ENCODE measurements around the gene IGBP1.
A peak's percentile ranks its signal among the peaks of the same experiment; 100 is the strongest.

The IGBP1 gene

GRCh38 chrX:70124678-70125077 is 8.6 kb upstream of the IGBP1 start:
- H3K27me3 ChIP-seq (ENCODE audit: control insufficient read depth in 1 of 2, insufficient read depth in 2 of 2, low read length in 2 of 2) = peaks cover 0 to 12% of the 10 kb centered on the region in 2 donors
- H3K36me3 ChIP-seq (ENCODE audit: insufficient read depth, low read length) = no peaks in the 10 kb centered on the region
- no peak overlapping the region for H3K4me3 ChIP-seq (ENCODE audit: low read depth in 1 of 2, low read length in 2 of 2)
- no peak overlapping the region for H3K9ac ChIP-seq (ENCODE audit: low read length)
- H3K9me3 ChIP-seq (ENCODE audit: low read length) = no peaks in the 10 kb centered on the region
- H3K27ac ChIP-seq (ENCODE audit: low read depth, low read length) = no peak overlapping the region
- H3K4me1 ChIP-seq (ENCODE audit: insufficient read depth, low read length) = no peaks in the 10 kb centered on the region

DNA sequence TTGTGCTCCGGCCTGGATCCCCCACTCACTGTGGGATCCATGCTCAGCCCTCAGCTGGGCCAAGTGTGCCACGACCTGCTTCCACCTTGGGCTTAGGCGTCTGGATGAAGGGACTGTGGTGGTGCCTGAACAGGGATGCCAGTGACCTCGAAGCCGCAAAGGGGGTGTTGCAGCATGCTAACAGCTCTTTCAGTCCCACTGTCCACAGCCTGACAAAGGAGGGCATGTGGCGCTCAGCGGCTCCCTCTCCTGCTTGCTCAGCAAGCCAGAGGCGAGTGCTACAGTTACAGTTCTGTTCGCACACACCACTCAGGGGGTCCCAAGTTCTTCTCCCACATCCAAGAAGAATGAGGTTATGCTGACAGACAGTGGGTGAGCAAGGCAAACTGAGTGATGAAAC is 5.2 kb upstream of the IGBP1 start:
- peaks cover 0 to 12% of the 10 kb centered on the region in 2 donors for H3K27me3 ChIP-seq (ENCODE audit: control insufficient read depth in 1 of 2, insufficient read depth in 2 of 2, low read length in 2 of 2)
- H3K27ac ChIP-seq (ENCODE audit: low read depth, low read length) = no peak overlapping the region
- no peak overlapping the region for H3K4me3 ChIP-seq (ENCODE audit: low read depth in 1 of 2, low read length in 2 of 2)
- no peaks in the 10 kb centered on the region for H3K4me1 ChIP-seq (ENCODE audit: insufficient read depth, low read length)
- H3K9ac ChIP-seq (ENCODE audit: low read length) = no peak overlapping the region
- no peaks in the 10 kb centered on the region for H3K36me3 ChIP-seq (ENCODE audit: insufficient read depth, low read length)
- H3K9me3 ChIP-seq (ENCODE audit: low read length) = no peaks in the 10 kb centered on the region

- no peak overlapping the region for H3K27ac ChIP-seq (ENCODE audit: low read depth, low read length)
- no peaks in the 10 kb centered on the region for H3K9me3 ChIP-seq (ENCODE audit: low read length)
- H3K27me3 ChIP-seq (ENCODE audit: control insufficient read depth in 1 of 2, insufficient read depth in 2 of 2, low read length in 2 of 2) = peaks cover 0 to 12% of the 10 kb centered on the region in 2 donors
- no peak overlapping the region for H3K4me3 ChIP-seq (ENCODE audit: low read depth in 1 of 2, low read length in 2 of 2)
- H3K36me3 ChIP-seq (ENCODE audit: insufficient read depth, low read length) = no peaks in the 10 kb centered on the region
- H3K9ac ChIP-seq (ENCODE audit: low read length) = no peak overlapping the region
- peaks cover under 1% of the 10 kb centered on the region for H3K4me1 ChIP-seq (ENCODE audit: insufficient read depth, low read length)
Observed at GRCh38 chrX:70129816-70130215, 3.4 kb upstream of the IGBP1 start.

GRCh38 chrX:70132224-70132623 is 1.0 kb upstream of the IGBP1 start:
- Histone ChIP-seq H3K4me3 (ENCODE audit: low read depth in 1 of 2, low read length in 2 of 2) (no peak overlapping the region), H3K4me1 (ENCODE audit: insufficient read depth, low read length) (peaks cover 6% of the 10 kb centered on the region), H3K27ac (ENCODE audit: low read depth, low read length) (no peak overlapping the region), H3K36me3 (ENCODE audit: insufficient read depth, low read length) (no peaks in the 10 kb centered on the region), H3K9me3 (ENCODE audit: low read length) (no peaks in the 10 kb centered on the region), H3K27me3 (ENCODE audit: control insufficient read depth in 1 of 2, insufficient read depth in 2 of 2, low read length in 2 of 2) (peaks cover 0 to 6% of the 10 kb centered on the region in 2 donors), H3K9ac (ENCODE audit: low read length) (no peak overlapping the region)

- Histone ChIP-seq H3K27ac (ENCODE audit: low read depth, low read length) (peak overlapping the region; percentile 76), H3K36me3 (ENCODE audit: insufficient read depth, low read length) (no peaks in the 10 kb centered on the region), H3K9ac (ENCODE audit: low read length) (no peak overlapping the region), H3K4me1 (ENCODE audit: insufficient read depth, low read length) (peaks cover 6% of the 10 kb centered on the region), H3K4me3 (ENCODE audit: low read depth in 1 of 2, low read length in 2 of 2) (peak overlapping the region; percentile 62 to 79), H3K27me3 (ENCODE audit: control insufficient read depth in 1 of 2, insufficient read depth in 2 of 2, low read length in 2 of 2) (peaks cover 0 to 5% of the 10 kb centered on the region in 2 donors), H3K9me3 (ENCODE audit: low read length) (no peaks in the 10 kb centered on the region)
Observed at GRCh38 chrX:70132877-70133302, 357 bp upstream of the IGBP1 start.

DNA sequence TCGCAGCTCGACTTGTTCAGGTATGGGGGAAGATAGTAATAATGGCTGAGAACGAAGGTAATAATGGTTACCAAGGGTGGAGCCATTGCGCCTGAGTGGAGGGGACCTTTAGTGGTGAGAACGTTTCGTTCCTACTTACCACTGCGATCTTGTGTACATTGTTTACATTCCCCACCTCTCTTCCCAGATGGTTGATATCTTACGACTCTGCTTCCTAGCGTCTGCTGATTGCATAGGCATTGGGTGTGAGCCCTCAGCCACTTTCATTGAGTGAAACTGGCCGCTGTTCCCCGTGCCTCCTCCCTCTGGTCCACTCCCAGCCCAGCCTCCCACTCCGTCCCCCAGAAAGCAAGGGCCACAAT is 850 bp downstream of the IGBP1 start:
- Histone ChIP-seq H3K4me1 (ENCODE audit: insufficient read depth, low read length) (peaks cover 6% of the 10 kb centered on the region), H3K4me3 (ENCODE audit: low read depth in 1 of 2, low read length in 2 of 2) (peak overlapping the region; percentile 62 to 79), H3K36me3 (ENCODE audit: insufficient read depth, low read length) (no peaks in the 10 kb centered on the region), H3K9ac (ENCODE audit: low read length) (peak overlapping the region; percentile 46), H3K27ac (ENCODE audit: low read depth, low read length) (peak overlapping the region; percentile 35), H3K9me3 (ENCODE audit: low read length) (no peaks in the 10 kb centered on the region), H3K27me3 (ENCODE audit: control insufficient read depth in 1 of 2, insufficient read depth in 2 of 2, low read length in 2 of 2) (no peaks in the 10 kb centered on the region)

DNA sequence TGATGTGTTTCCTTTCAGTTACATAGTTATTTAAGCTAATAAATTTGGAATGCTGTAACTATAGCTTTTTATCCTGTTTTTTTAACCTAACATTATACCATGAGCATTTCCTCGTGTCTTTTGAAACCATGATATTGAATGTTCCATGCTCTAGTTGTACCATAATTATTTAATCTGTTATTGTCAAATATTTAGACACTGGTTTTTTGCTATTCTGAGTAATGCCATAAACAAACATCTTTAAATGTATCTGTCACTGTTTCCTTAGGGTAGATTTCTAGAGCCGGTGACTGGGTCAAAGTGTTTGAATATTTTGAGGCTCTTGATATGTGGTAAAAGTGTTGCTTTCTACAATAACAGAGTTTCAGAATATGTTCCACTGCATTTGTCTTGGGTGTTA is 5.4 kb downstream of the IGBP1 start:
- Histone ChIP-seq H3K27ac (ENCODE audit: low read depth, low read length) (no peak overlapping the region), H3K4me3 (ENCODE audit: low read depth in 1 of 2, low read length in 2 of 2) (no peak overlapping the region), H3K9me3 (ENCODE audit: low read length) (no peaks in the 10 kb centered on the region), H3K4me1 (ENCODE audit: insufficient read depth, low read length) (peaks cover 6% of the 10 kb centered on the region), H3K27me3 (ENCODE audit: control insufficient read depth in 1 of 2, insufficient read depth in 2 of 2, low read length in 2 of 2) (no peaks in the 10 kb centered on the region), H3K36me3 (ENCODE audit: insufficient read depth, low read length) (no peaks in the 10 kb centered on the region), H3K9ac (ENCODE audit: low read length) (no peak overlapping the region)

GRCh38 chrX:70139736-70140135 is 6.5 kb downstream of the IGBP1 start:
- Histone ChIP-seq H3K36me3 (ENCODE audit: insufficient read depth, low read length) (no peaks in the 10 kb centered on the region), H3K9ac (ENCODE audit: low read length) (no peak overlapping the region), H3K27ac (ENCODE audit: low read depth, low read length) (no peak overlapping the region), H3K4me3 (ENCODE audit: low read depth in 1 of 2, low read length in 2 of 2) (no peak overlapping the region), H3K9me3 (ENCODE audit: low read length) (no peaks in the 10 kb centered on the region), H3K4me1 (ENCODE audit: insufficient read depth, low read length) (peaks cover 6% of the 10 kb centered on the region), H3K27me3 (ENCODE audit: control insufficient read depth in 1 of 2, insufficient read depth in 2 of 2, low read length in 2 of 2) (no peaks in the 10 kb centered on the region)

GRCh38 chrX:70141373-70141772 is 8.1 kb downstream of the IGBP1 start:
- H3K4me3 ChIP-seq (ENCODE audit: low read depth in 1 of 2, low read length in 2 of 2) = no peak overlapping the region
- no peak overlapping the region for H3K9ac ChIP-seq (ENCODE audit: low read length)
- no peaks in the 10 kb centered on the region for H3K4me1 ChIP-seq (ENCODE audit: insufficient read depth, low read length)
- no peaks in the 10 kb centered on the region for H3K36me3 ChIP-seq (ENCODE audit: insufficient read depth, low read length)
- no peaks in the 10 kb centered on the region for H3K27me3 ChIP-seq (ENCODE audit: control insufficient read depth in 1 of 2, insufficient read depth in 2 of 2, low read length in 2 of 2)
- H3K9me3 ChIP-seq (ENCODE audit: low read length) = no peaks in the 10 kb centered on the region
- no peak overlapping the region for H3K27ac ChIP-seq (ENCODE audit: low read depth, low read length)

DNA sequence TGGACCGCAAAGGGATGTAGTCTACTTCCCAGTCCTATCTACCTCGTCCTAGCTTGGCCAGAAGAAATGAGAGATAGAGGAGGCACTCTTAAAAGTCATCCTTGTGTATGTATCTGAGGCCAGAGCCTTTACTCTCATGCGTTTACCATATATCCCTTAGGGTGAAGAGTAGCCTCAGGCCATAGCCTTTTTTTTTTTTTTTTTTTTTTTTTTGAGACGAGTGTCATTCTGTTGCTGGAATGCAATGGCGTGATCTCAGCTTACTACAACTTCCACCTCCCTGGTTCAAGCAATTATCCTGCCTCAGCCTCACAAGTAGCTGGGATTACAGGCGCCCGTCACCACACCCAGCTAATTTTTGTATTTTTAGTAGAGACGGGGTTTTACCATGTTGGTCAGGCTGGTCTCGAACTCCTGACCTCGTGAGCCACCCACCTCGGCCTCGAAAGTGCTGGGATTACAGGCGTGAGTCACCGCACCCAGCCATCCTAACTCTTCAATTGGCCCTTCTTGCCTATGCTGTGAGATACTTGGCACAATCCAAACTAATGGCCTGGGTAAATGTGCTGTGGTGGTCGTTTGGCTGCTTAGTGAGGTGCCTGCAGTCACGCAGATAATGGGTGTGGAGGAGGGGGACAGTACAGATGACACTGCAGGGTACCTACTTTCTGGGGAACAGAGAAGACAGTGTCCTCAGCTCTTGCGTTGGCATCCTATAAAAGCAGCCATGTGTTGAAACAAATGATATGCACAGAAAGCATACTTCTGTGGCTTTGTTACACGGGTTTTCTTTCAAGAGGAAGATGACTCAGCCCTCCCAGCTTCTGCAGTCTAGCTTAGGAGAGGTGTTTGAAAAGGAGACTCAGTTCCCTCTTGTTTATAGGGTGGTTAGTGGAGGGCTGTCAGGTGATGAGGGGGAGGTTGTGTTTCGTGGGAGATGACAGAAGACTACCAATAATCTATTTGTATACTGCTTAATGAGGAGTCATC is 33.6 kb downstream of the IGBP1 start:
- Histone ChIP-seq H3K27me3 (ENCODE audit: control insufficient read depth in 1 of 2, insufficient read depth in 2 of 2, low read length in 2 of 2) (no peaks in the 10 kb centered on the region), H3K9me3 (ENCODE audit: low read length) (no peaks in the 10 kb centered on the region), H3K4me1 (ENCODE audit: insufficient read depth, low read length) (no peaks in the 10 kb centered on the region), H3K4me3 (ENCODE audit: low read depth in 1 of 2, low read length in 2 of 2) (no peak overlapping the region), H3K9ac (ENCODE audit: low read length) (no peak overlapping the region), H3K36me3 (ENCODE audit: insufficient read depth, low read length) (no peaks in the 10 kb centered on the region), H3K27ac (ENCODE audit: low read depth, low read length) (no peak overlapping the region)

GRCh38 chrX:70168238-70169188 is 35.3 kb downstream of the IGBP1 start:
- Histone ChIP-seq H3K27me3 (ENCODE audit: control insufficient read depth in 1 of 2, insufficient read depth in 2 of 2, low read length in 2 of 2) (no peaks in the 10 kb centered on the region), H3K9ac (ENCODE audit: low read length) (no peak overlapping the region), H3K4me3 (ENCODE audit: low read depth in 1 of 2, low read length in 2 of 2) (no peak overlapping the region), H3K27ac (ENCODE audit: low read depth, low read length) (no peak overlapping the region), H3K36me3 (ENCODE audit: insufficient read depth, low read length) (no peaks in the 10 kb centered on the region), H3K4me1 (ENCODE audit: insufficient read depth, low read length) (no peaks in the 10 kb centered on the region), H3K9me3 (ENCODE audit: low read length) (no peaks in the 10 kb centered on the region)

All from muscle layer of colon (tissue), 2 donors.